Heart right ventricle (tissue), 16 donors: ENCODE results near the gene EFNA2. TPM values are rescaled to one million over a fixed set of nuclear protein-coding genes. Genes with fewer than 3 reads are reported as not detected.
A peak's percentile ranks its signal among the peaks of the same experiment; 100 is the strongest.

Source experiments
- ATAC-seq, 8 donors: fragments of 200-7000 bp; cut with Tn5 transposase; one replicate each; pipeline ENCODE4 v1.9.1; 2020; ENCODE audit warnings: mild to moderate bottlenecking in 8 of 8, moderate library complexity in 8 of 8, moderate number of reproducible peaks in 1 of 8
- DNase-seq, 2 donors: peaks; one replicate each; pipeline ENCODE4 v3.0.0-alpha.2; 2020
- H3K27ac ChIP-seq, 10 donors: fragments of 200-600 bp; sonication (generic) in 2 of 10; one replicate each; pipeline versions ENCODE4 v1.5.0 to v1.8.0; 2020 to 2022; ENCODE audit warnings: mild to moderate bottlenecking in 3 of 10
- H3K27me3 ChIP-seq, 7 donors: fragments of 200-600 bp; one replicate each; pipeline ENCODE4 v1.8.0; 2021 to 2022; ENCODE audit warnings: mild to moderate bottlenecking in 2 of 7
- H3K36me3 ChIP-seq, 9 donors: fragments of 200-600 bp; sonication (generic) in 1 of 9; one replicate each; pipeline versions ENCODE4 v1.5.0 to v1.8.0; 2020 to 2022; ENCODE audit warnings: mild to moderate bottlenecking in 2 of 9
- H3K4me1 ChIP-seq, 9 donors: fragments of 200-600 bp; sonication (generic) in 1 of 9; one replicate each; pipeline versions ENCODE4 v1.5.0 to v1.8.0; 2020 to 2022; ENCODE audit warnings: mild to moderate bottlenecking in 4 of 9
- H3K4me3 ChIP-seq, 10 donors: fragments of 200-600 bp; sonication (generic) in 2 of 10; one replicate each; pipeline versions ENCODE4 v1.5.0 to v1.8.0; 2020 to 2022; ENCODE audit warnings: mild to moderate bottlenecking in 7 of 10, moderate library complexity in 2 of 10
- H3K9me3 ChIP-seq, 11 donors: fragments of 200-600 bp in 10 of 11; sonication (generic) in 2 of 11; one replicate each; pipeline versions ENCODE4 v1.5.0 to v1.8.0; 2013 to 2022; ENCODE audit warnings: mild to moderate bottlenecking in 2 of 11, control low read depth in 1 of 11, moderate library complexity in 1 of 11
- CTCF ChIP-seq, 9 donors: fragments of 200-600 bp; sonication (generic) in 2 of 9; IDR thresholded peaks; one replicate each; pipeline versions ENCODE4 v1.5.0 to v1.8.0; 2021 to 2022; ENCODE audit warnings: antibody characterized with exemption in 9 of 9, mild to moderate bottlenecking in 5 of 9, moderate library complexity in 1 of 9
- WGBS, 2 donors: extraction: QIAGEN DNeasy Blood & Tissue Kit; methylation state at CpG; one replicate each; pipeline ENCODE4 v1.1.7; 2013; ENCODE audit warnings: inconsistent platforms in 1 of 2; 5-methylcytosine and 5-hydroxymethylcytosine counted together
- intact Hi-C, 10 donors: fragments of 100-400 bp; cut with DNase I; formaldehyde crosslinking; loops; one replicate each; pipeline versions ENCODE4 v1.11.1 to v1.14.2; 2022
- polyA plus RNA-seq, 2 donors: library from polyadenylated mRNA; stranded (reverse); fragments of 200-250 nt; gene quantifications; one replicate each; pipeline ENCODE4 v1.2.3, GENCODE V29; 2013
- total RNA-seq, 10 donors: library from RNA; stranded (reverse); fragmentation: NEBNext Ultra II Directional in 3 of 10; extraction: Animal tissue kit (Norgen Biotek cat#: 25700) in 3 of 10; gene quantifications; one replicate each; pipeline versions ENCODE4 v1.2.1 to v1.2.4, GENCODE V29; 2021 to 2023
- donor health status: Arrhythmogenic right ventricular cardiomyopathy.
- donor health status: ischemic (EF 13 %, LVEDD 7.1; RV severe dilation, severe dysfunction).
- donor health status: healthy with polysubstance abuse.
- donor health status: DM: no; HTN: yes; CAD: no.
- donor health status: DM: no; HTN: no; CAD: no.
- donor health status: ischemic (EF 25% LVEDD 6.9; RV normal size, moderate dysfunction).
- donor health status: ischemic (EF 25% LVEDD 5.7; RV mildly dilated, moderate dysfunction).
- donor health status: healthy.
- donor health status: DM: yes; HTN: yes; CAD: no.
- donor health status: Ischemic cardiomyopathy.
- donor health status: ischemic (EF 35%, LVEDD 5.7; RV mildly dilated, moderate dysfunction).
- donor health status: nonischemic (EF 11% LVEDD 7.7; RV severe dilation, severe dysfunction).
- donor health status: DM: yes; HTN: yes; CAD: no.
- donor health status: PGD.
- donor health status: ischemic (EF 29% LVEDD 5.4; RV normal size, mild dysfunction).
- donor health status: nonischemic (EF 23%, LVEDD 6.1; RV moderate dilation, normal function).

Gene EFNA2
- total and polyA plus RNA-seq, 12 donors = 0.04 to 0.45 TPM; not detected in 10

- Histone ChIP-seq H3K27ac (peak overlapping the region; percentile 95 to 100 (median 100)), H3K4me1 (peaks cover 35 to 75% (median 67%) of the 10 kb centered on the region in 9 donors), H3K27me3 (no peaks in the 10 kb centered on the region), H3K4me3 (peak overlapping the region; percentile 58 to 99 (median 94)), H3K9me3 (no peaks in the 10 kb centered on the region), H3K36me3 (peaks cover 15 to 68% (median 42%) of the 10 kb centered on the region in 9 donors)
- ATAC-seq = peak; percentile 16 to 73 (median 57)
- intact Hi-C loops = no loop called here
- WGBS, 2 donors = 1 to 2% methylated on average over 20 to 26 of the region's 26 CpGs
- DNase-seq = peak; percentile 91 to 94
- TF ChIP-seq CTCF (IDR thresholded peaks at IDR 0.05) = peak in 5 of 9 donors; percentile 16 to 37 (median 30)
Measured at GRCh38 chr19:1252821-1253513, 32.7 kb upstream of the EFNA2 start.

- H3K9me3 ChIP-seq = no peaks in the 10 kb centered on the region
- H3K4me1 ChIP-seq = peaks cover 36 to 78% (median 71%) of the 10 kb centered on the region in 9 donors
- 42 to 47% methylated on average over 23 of the region's 23 CpGs for WGBS, 2 donors
- ATAC-seq = no peak
- H3K36me3 ChIP-seq = peaks cover 15 to 74% (median 49%) of the 10 kb centered on the region in 9 donors
- H3K27ac ChIP-seq = peak overlapping the region; percentile 95 to 100 (median 100)
- no peak for DNase-seq
- TF ChIP-seq CTCF (IDR thresholded peaks at IDR 0.05) = no peak
- intact Hi-C loops = no loop called here
- H3K4me3 ChIP-seq = peak overlapping the region; percentile 58 to 99 (median 94)
- no peaks in the 10 kb centered on the region for H3K27me3 ChIP-seq
Measured at GRCh38 chr19:1253514-1254080, 32.1 kb upstream of the EFNA2 start.

- TF ChIP-seq CTCF (IDR thresholded peaks at IDR 0.05) = no peak
- H3K4me3 ChIP-seq = peak overlapping the region; percentile 58 to 99 (median 94)
- 71 to 74% methylated on average over 37 of the region's 37 CpGs for WGBS, 2 donors
- DNase-seq (no peak), ATAC-seq (no peak)
- H3K9me3 ChIP-seq = no peaks in the 10 kb centered on the region
- H3K27ac ChIP-seq = peak overlapping the region; percentile 95 to 100 (median 100)
- H3K36me3 ChIP-seq = peaks cover 15 to 79% (median 50%) of the 10 kb centered on the region in 9 donors
- peaks cover 37 to 83% (median 76%) of the 10 kb centered on the region in 9 donors for H3K4me1 ChIP-seq
- H3K27me3 ChIP-seq = no peaks in the 10 kb centered on the region
- intact Hi-C loops = no loop called here
Measured at GRCh38 chr19:1254081-1254527, 31.6 kb upstream of the EFNA2 start.

- Histone ChIP-seq H3K27ac (peak overlapping the region; percentile 95 to 100 (median 100)), H3K9me3 (no peaks in the 10 kb centered on the region), H3K4me3 (peak overlapping the region in 8 of 10 donors; percentile 82 to 99 (median 94)), H3K27me3 (no peaks in the 10 kb centered on the region), H3K36me3 (peaks cover 15 to 81% (median 50%) of the 10 kb centered on the region in 9 donors), H3K4me1 (peaks cover 41 to 89% (median 81%) of the 10 kb centered on the region in 9 donors)
- WGBS, 2 donors = 83 to 87% methylated on average over 20 of the region's 20 CpGs
- intact Hi-C loops = no loop called here
- TF ChIP-seq CTCF (IDR thresholded peaks at IDR 0.05) = no peak
- no peak for ATAC-seq
- DNase-seq = no peak
Measured at GRCh38 chr19:1254530-1255185, 31.0 kb upstream of the EFNA2 start.
